22Rv1 (cell line): ENCODE data around the gene OSBPL2.

Experiments used
- ZFX ChIP-seq: fragments of 450-650 bp; IDR thresholded peaks from 2 replicates; pipeline ENCODE4 v1.6.1; 2017; ENCODE audit warnings: antibody characterized with exemption, borderline replicate concordance
- TF ChIP-seq, protein P1 (sequence below): fragments of 450-650 bp; IDR thresholded peaks from 2 replicates; pipeline ENCODE4 v1.5.1; 2017; ENCODE audit warnings: mild to moderate bottlenecking

DNA sequence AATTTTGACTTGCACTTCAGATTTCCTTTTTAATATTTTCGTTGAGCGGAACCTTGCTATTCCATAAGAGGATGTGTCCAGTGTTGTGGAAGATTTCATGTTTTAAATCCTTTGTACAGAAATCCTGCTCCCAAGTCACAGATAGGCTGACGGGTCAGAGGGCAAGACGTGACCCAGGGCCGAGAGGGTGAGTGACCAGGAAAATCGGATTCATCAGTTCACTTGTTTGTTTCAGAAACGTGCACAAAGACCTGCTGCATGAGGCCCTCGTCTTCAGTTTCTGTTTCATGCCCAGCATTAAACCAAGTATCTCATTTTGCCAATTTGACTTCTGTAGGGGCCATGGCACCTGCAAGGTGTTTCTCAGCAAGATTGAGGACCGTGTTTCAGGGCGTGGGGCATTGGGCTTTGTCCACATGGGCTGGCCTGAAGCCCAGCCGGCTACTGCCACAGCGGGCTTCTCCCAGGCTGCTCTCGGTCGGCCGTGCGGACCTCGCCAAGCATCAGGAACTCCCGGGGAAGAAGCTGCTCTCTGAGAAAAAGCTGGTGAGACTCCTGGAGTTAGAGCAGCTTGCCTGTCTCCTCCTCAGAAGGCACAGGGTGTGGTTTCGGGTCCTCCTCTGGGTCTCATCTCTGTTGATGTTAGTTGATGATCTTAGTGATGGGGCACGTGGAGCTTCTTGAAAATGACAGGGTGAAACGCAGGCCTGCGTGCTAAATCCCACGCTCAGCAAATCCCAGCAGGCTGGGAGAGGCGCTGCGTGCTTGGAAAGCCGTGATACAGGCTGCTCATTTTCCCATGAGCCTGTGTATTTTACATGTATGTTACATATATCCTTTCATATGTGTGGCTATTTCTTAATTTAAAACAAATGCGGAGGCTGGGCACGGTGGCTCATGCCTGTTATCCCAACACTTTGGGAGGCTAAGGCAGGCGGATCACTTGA, 45.0 kb upstream of the OSBPL2 start:
- TF ChIP-seq, protein P1, sequence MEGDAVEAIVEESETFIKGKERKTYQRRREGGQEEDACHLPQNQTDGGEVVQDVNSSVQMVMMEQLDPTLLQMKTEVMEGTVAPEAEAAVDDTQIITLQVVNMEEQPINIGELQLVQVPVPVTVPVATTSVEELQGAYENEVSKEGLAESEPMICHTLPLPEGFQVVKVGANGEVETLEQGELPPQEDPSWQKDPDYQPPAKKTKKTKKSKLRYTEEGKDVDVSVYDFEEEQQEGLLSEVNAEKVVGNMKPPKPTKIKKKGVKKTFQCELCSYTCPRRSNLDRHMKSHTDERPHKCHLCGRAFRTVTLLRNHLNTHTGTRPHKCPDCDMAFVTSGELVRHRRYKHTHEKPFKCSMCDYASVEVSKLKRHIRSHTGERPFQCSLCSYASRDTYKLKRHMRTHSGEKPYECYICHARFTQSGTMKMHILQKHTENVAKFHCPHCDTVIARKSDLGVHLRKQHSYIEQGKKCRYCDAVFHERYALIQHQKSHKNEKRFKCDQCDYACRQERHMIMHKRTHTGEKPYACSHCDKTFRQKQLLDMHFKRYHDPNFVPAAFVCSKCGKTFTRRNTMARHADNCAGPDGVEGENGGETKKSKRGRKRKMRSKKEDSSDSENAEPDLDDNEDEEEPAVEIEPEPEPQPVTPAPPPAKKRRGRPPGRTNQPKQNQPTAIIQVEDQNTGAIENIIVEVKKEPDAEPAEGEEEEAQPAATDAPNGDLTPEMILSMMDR: no peak
- no peak for TF ChIP-seq ZFX
